Caco-2 (cell line): Measurements from ENCODE around the gene KBTBD13. TPM values are rescaled to one million over a fixed set of nuclear protein-coding genes. Genes with fewer than 3 reads are reported as not detected.

Source experiments
- BruUV-seq: library from RNA; stranded (reverse); fragments of 400-500 nt; replicated peaks from 2 replicates; lab custom pipeline; 2021; lab: Mats Ljungman, UMichigan
- CTCF ChIA-PET: fragments of 300-600 bp; sonication (Branson Sonifier 250); formaldehyde crosslinking; loops from one replicate; lab custom pipeline; 2022; ENCODE audit warnings: antibody characterized with exemption; lab: Charles Lee
- POLR2A ChIA-PET: fragments of 300-600 bp; sonication (Branson Sonifier 250); formaldehyde crosslinking; loops from one replicate; lab custom pipeline; 2022; ENCODE audit warnings: antibody characterized with exemption; lab: Charles Lee
- DNase-seq, 2 experiments: peaks; one replicate each; pipeline versions ENCODE4 v3.0.0 to v3.0.0-alpha.2; 2020 to 2022
- H3K27me3 ChIP-seq: replicated peaks from 2 replicates; pipeline ENCODE4 v1.6.0; 2011; ENCODE audit warnings: low read length; ENCODE audit not compliant: control insufficient read depth, insufficient read depth
- H3K36me3 ChIP-seq: 2 replicates; pipeline ENCODE4 v1.5.1; 2011; ENCODE audit warnings: low read length; ENCODE audit not compliant: control insufficient read depth, insufficient read depth
- H3K4me1 ChIP-seq: fragments of 250-450 bp; sonication (Bioruptor Pico); 2 replicates; pipeline ENCODE4 v1.5.1; 2020; ENCODE audit warnings: mild to moderate bottlenecking
- H3K4me3 ChIP-seq: 2 replicates; pipeline ENCODE4 v1.5.1; 2011; ENCODE audit warnings: low read depth, mild to moderate bottlenecking, control low read depth, low read length
- H3K9me3 ChIP-seq: fragments of 250-450 bp; sonication (Bioruptor Pico); 2 replicates; pipeline ENCODE4 v1.5.1; 2020; ENCODE audit warnings: mild to moderate bottlenecking, moderate library complexity
- H3K27ac Mint-ChIP-seq: one replicate; pipeline ENCODE4 v1.8.0; 2022; ENCODE audit warnings: mixed read lengths; ENCODE audit not compliant: unreplicated experiment
- H3K27me3 Mint-ChIP-seq: one replicate; pipeline ENCODE4 v1.8.0; 2022; ENCODE audit warnings: mixed read lengths; ENCODE audit not compliant: insufficient read depth, unreplicated experiment
- H3K36me3 Mint-ChIP-seq: one replicate; pipeline ENCODE4 v1.8.0; 2022; ENCODE audit warnings: mild to moderate bottlenecking, mixed read lengths; ENCODE audit not compliant: insufficient read depth, unreplicated experiment
- H3K4me1 Mint-ChIP-seq: one replicate; pipeline ENCODE4 v1.8.0; 2022; ENCODE audit warnings: low read depth, mixed read lengths; ENCODE audit not compliant: unreplicated experiment
- H3K4me3 Mint-ChIP-seq: one replicate; pipeline ENCODE4 v1.8.0; 2022; ENCODE audit warnings: mild to moderate bottlenecking, moderate library complexity, mixed read lengths; ENCODE audit not compliant: unreplicated experiment
- H3K9me3 Mint-ChIP-seq: one replicate; pipeline ENCODE4 v1.8.0; 2022; ENCODE audit warnings: mixed read lengths; ENCODE audit not compliant: unreplicated experiment
- intact Hi-C: fragments of 100-400 bp; cut with micrococcal nuclease; formaldehyde crosslinking; loops from one replicate; pipeline ENCODE4 v1.10.0; 2022; ENCODE audit not compliant: unreplicated experiment
- total RNA-seq: library from RNA; stranded (reverse); gene quantifications from 2 replicates; pipeline ENCODE4 v1.2.3, GENCODE V29; 2022
- TF ChIP-seq, protein P1 (sequence below), 2 experiments: fragments of 200-600 bp in 1 of 2; IDR thresholded peaks; 1 replicate in 1 of 2; 2 replicates in 1 of 2; pipeline versions ENCODE4 v1.5.1 to v1.8.0; 2011 to 2022; ENCODE audit warnings: antibody characterized with exemption in 1 of 2, control low read depth in 1 of 2, inconsistent platforms in 1 of 2, low read depth in 1 of 2, low read length in 1 of 2, mild to moderate bottlenecking in 1 of 2, moderate library complexity in 1 of 2; ENCODE audit not compliant: insufficient read depth in 1 of 2, severe bottlenecking in 1 of 2, unreplicated experiment in 1 of 2

The KBTBD13 gene
- total RNA-seq, 1 experiment from 2014 or later: not detected

DNA sequence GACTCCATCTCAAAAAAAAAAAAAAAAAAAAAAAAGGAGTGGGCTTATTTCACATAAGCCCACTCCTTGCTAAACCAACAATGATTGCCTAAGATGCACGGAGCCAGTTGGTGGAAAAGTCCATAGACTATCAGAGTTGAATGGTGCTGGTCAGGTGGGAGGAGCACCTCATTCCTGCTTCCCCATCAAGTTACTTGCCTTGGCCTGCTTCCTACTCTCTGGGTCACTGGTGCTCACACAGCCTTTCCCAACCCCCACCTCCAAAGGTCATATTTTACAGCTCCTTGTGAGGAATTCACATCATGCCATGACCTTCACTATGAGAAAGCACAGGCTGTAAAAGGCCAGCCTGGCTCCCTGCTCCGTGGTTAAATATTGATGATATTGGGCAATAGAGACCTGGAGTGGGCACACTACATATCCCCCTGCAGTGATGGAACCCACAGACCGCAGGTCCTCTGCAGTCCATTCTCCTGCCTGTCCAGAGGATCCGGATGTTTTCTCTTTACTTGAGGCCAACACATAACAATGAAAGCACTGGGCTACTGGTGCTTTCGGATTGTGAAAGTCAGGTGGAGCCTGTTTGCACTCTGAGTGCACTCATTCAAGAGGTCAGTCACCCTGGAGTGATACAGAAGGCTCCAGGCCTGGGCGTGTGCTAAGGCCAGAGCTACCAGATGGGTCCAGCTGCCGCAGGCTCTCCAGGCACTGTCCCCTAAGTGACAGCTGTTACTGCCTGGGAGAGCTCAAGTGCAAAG lies 31.6 kb upstream of the KBTBD13 start, which contains the start of gene SLC51B:
Gene SLC51B (plus strand): TSS at position 664 of the 758 bp plus-strand sequence. CDS start 4,618 bp downstream, outside the sequence.
- no TSS peak for BruUV-seq
- TF ChIP-seq, protein P1, sequence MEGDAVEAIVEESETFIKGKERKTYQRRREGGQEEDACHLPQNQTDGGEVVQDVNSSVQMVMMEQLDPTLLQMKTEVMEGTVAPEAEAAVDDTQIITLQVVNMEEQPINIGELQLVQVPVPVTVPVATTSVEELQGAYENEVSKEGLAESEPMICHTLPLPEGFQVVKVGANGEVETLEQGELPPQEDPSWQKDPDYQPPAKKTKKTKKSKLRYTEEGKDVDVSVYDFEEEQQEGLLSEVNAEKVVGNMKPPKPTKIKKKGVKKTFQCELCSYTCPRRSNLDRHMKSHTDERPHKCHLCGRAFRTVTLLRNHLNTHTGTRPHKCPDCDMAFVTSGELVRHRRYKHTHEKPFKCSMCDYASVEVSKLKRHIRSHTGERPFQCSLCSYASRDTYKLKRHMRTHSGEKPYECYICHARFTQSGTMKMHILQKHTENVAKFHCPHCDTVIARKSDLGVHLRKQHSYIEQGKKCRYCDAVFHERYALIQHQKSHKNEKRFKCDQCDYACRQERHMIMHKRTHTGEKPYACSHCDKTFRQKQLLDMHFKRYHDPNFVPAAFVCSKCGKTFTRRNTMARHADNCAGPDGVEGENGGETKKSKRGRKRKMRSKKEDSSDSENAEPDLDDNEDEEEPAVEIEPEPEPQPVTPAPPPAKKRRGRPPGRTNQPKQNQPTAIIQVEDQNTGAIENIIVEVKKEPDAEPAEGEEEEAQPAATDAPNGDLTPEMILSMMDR (IDR thresholded peaks at IDR 0.05; ENCODE audit: insufficient read depth in 1 of 2, low read depth in 1 of 2, low read length in 1 of 2, severe bottlenecking in 1 of 2, unreplicated experiment in 1 of 2): no peak
- Mint-ChIP-seq H3K27ac (peak within 1 kb of the TSS; percentile 70), H3K36me3 (peaks cover 7% of the 10 kb centered on the region), H3K27me3 (no peaks in the 10 kb centered on the region), H3K4me1 (peaks cover 44% of the 10 kb centered on the region), H3K9me3 (no peaks in the 10 kb centered on the region), H3K4me3 (peak within 1 kb of the TSS; percentile 61)
- Histone ChIP-seq H3K4me3 (peak within 1 kb of the TSS; percentile 29), H3K4me1 (peaks cover 59% of the 10 kb centered on the region), H3K9me3 (no peaks in the 10 kb centered on the region), H3K27me3 (no peaks in the 10 kb centered on the region), H3K36me3 (no peaks in the 10 kb centered on the region)
- peak; percentile 91 to 96 for DNase-seq
- CTCF ChIA-PET: interaction anchor here (0.6 to 3.9 kb wide), 8 partner anchors 10 to 324 kb away, joined by 3 to 41 read pairs (median 6); no protein-coding TSS in a partner anchor
- POLR2A ChIA-PET: interaction anchor here (0.5 to 1.7 kb wide), 4 partner anchors 8 to 141 kb away, joined by 3 to 9 read pairs (median 6); partner anchors contain the start of gene CLPX
- intact Hi-C loops: loop anchor here (1.0 kb wide), 3 partner anchors 9 to 44 kb away; no protein-coding TSS in a partner anchor

DNA sequence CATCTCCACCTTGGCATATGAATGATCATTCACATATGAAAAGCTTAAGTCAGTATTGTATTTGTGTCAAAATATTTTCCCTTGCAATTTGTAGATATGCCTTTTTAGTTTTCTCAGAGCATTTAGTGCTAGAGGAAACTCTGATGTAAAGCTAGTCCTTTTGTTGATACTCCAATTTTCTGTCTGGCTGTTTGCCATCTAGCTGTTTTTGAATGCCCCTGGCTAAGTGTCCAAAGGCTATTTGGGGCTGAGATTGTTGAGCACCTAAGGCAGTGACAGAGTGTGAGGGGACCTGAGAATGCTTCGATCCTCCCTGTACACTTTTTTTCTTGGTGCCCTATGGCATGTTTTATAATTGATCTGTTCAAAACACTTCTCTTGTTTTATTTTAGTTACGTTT lies 28.3 kb upstream of the KBTBD13 start:
- H3K4me1 ChIP-seq: peaks cover 32% of the 10 kb centered on the region
- CTCF ChIA-PET: interaction anchor here (0.6 to 1.1 kb wide), 2 partner anchors 14 to 312 kb away, joined by 4 to 5 read pairs; no protein-coding TSS in a partner anchor

DNA sequence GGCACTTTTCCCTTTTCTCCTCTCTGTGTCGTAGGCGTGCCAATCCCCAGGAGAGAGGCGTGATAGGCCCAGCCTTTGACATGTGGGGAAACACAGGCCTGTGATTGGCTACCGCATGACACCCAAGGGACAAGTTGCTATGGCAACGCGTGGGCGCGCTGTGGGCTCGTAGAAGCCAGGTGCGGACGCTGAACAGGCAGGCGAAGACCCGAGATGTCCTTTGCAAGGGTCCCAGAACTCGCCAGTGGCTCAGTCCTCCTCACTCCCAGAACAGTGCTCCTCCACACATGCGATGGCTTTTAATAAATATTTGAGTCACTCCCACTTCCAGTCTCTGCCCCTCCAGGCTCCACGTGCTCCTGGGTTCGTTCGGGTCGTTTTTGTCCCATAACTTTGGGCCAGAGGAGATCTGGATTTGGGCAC lies 27.1 kb upstream of the KBTBD13 start:
- no peaks in the 10 kb centered on the region for H3K27me3 Mint-ChIP-seq
- no TSS peak for BruUV-seq
- ChIA-PET POLR2A (interaction anchor here (0.6 kb wide), 1 partner anchor 135 kb away, joined by 3 read pairs; no protein-coding TSS in a partner anchor), CTCF (no interaction called here)
- peak; percentile 81 to 87 for DNase-seq
- Histone ChIP-seq H3K9me3 (no peaks in the 10 kb centered on the region), H3K4me1 (peaks cover 24% of the 10 kb centered on the region), H3K27me3 (no peaks in the 10 kb centered on the region), H3K4me3 (no peak overlapping the region), H3K36me3 (no peaks in the 10 kb centered on the region)
- TF ChIP-seq, protein P1 (IDR thresholded peaks at IDR 0.05; ENCODE audit: insufficient read depth in 1 of 2, low read depth in 1 of 2, low read length in 1 of 2, severe bottlenecking in 1 of 2, unreplicated experiment in 1 of 2): no peak
- H3K36me3 Mint-ChIP-seq: peaks cover 7% of the 10 kb centered on the region
- H3K27ac Mint-ChIP-seq: peak overlapping the region; percentile 29
- intact Hi-C loops: no loop called here
- H3K4me1 Mint-ChIP-seq: peaks cover 22% of the 10 kb centered on the region
- H3K9me3 Mint-ChIP-seq: no peaks in the 10 kb centered on the region
- H3K4me3 Mint-ChIP-seq: peak overlapping the region; percentile 44

More for the DNA sequence above, 28.3 kb upstream of the KBTBD13 start:
- Histone ChIP-seq H3K36me3 (no peaks in the 10 kb centered on the region), H3K27me3 (no peaks in the 10 kb centered on the region), H3K9me3 (no peaks in the 10 kb centered on the region), H3K4me3 (no peak overlapping the region)
- H3K36me3 Mint-ChIP-seq: peaks cover 7% of the 10 kb centered on the region
- H3K27me3 Mint-ChIP-seq: no peaks in the 10 kb centered on the region
- no peak for DNase-seq
- intact Hi-C loops: no loop called here
- no peak overlapping the region for H3K27ac Mint-ChIP-seq
- no peaks in the 10 kb centered on the region for H3K9me3 Mint-ChIP-seq
- peaks cover 33% of the 10 kb centered on the region for H3K4me1 Mint-ChIP-seq
- BruUV-seq: no TSS peak
- POLR2A ChIA-PET: no interaction called here
- H3K4me3 Mint-ChIP-seq: no peak overlapping the region
- TF ChIP-seq, protein P1 (IDR thresholded peaks at IDR 0.05; ENCODE audit: insufficient read depth in 1 of 2, low read depth in 1 of 2, low read length in 1 of 2, severe bottlenecking in 1 of 2, unreplicated experiment in 1 of 2): no peak
